ENCODE data around the gene TTYH3. TPM values are rescaled to one million over a fixed set of nuclear protein-coding genes. Genes with fewer than 3 reads are reported as not detected.

The TTYH3 gene
- total RNA-seq, 1 experiment from 2014 or later, result 25.0 TPM

GRCh38 chr7:2688409-2689342, 56.9 kb downstream of the TTYH3 start:
- no peaks in the 10 kb centered on the region for H3K4me1 ChIP-seq (ENCODE audit: insufficient read depth, low read length)
- H3K27me3 ChIP-seq (ENCODE audit: low read length), result peaks cover 16% of the 10 kb centered on the region
- BruUV-seq (replicated peaks), result no TSS peak
- 0 out of 2 replicates have a peak overlapping the region, but pooled peaks have one; percentile 22 for H3K4me2 ChIP-seq (ENCODE audit: low read length)
- intact Hi-C loops (cut with micrococcal nuclease), result no loop called here
- POLR2A ChIA-PET (ENCODE audit: unreplicated experiment), result no interaction called here
- no peaks in the 10 kb centered on the region for H3F3A ChIP-seq (ENCODE audit: low read length, unreplicated experiment)
- CTCF ChIA-PET, result no interaction called here
- DNase-seq (no peak), ATAC-seq (peak; percentile 31; the same call in 1 of the 2 replicates)
- H3K9ac ChIP-seq (ENCODE audit: low read length), result no peak overlapping the region
- H4K20me1 ChIP-seq (ENCODE audit: low read length), result no peaks in the 10 kb centered on the region
- H3K27ac ChIP-seq (ENCODE audit: low read length), result no peak overlapping the region
- no peak overlapping the region for H3K4me3 ChIP-seq (ENCODE audit: low read length)
- no peak overlapping the region for H2AFZ ChIP-seq (ENCODE audit: low read length)
- H3K9me2 ChIP-seq (replicated peaks; ENCODE audit: low read length), result no peaks in the 10 kb centered on the region
- H3K9me3 ChIP-seq (ENCODE audit: low read length), result no peaks in the 10 kb centered on the region
- no peak for TF ChIP-seq EZH2 (IDR thresholded peaks at IDR 0.05; ENCODE audit: low read length, unreplicated experiment)
- TF ChIP-seq EZH2phosphoT487 (IDR thresholded peaks at IDR 0.05; ENCODE audit: borderline replicate concordance, low read length), result 0 out of 2 replicates have a peak, but pooled peaks have one; percentile 37
- no peaks in the 10 kb centered on the region for H3K36me3 ChIP-seq (ENCODE audit: low read depth, low read length)
- H3K79me2 ChIP-seq (ENCODE audit: low read length), result no peaks in the 10 kb centered on the region

GRCh38 chr7:2689343-2689847, 57.6 kb downstream of the TTYH3 start:
- no peak for TF ChIP-seq EZH2phosphoT487 (IDR thresholded peaks at IDR 0.05; ENCODE audit: borderline replicate concordance, low read length)
- no peak for TF ChIP-seq EZH2 (IDR thresholded peaks at IDR 0.05; ENCODE audit: low read length, unreplicated experiment)
- no peak for TF ChIP-seq CTCF (conservative IDR thresholded peaks at IDR 0.05; ENCODE audit: low read depth, low read length)
- no TSS peak for BruUV-seq (replicated peaks)
- H3K4me2 ChIP-seq (ENCODE audit: low read length), result no peak overlapping the region

GRCh38 chr7:2689951-2690705, 58.3 kb downstream of the TTYH3 start:
- intact Hi-C loops (cut with micrococcal nuclease), result no loop called here

More at GRCh38 chr7:2689343-2689847, 57.6 kb downstream of the TTYH3 start:
- H3F3A ChIP-seq (ENCODE audit: low read length, unreplicated experiment), result no peaks in the 10 kb centered on the region
- H2AFZ ChIP-seq (ENCODE audit: low read length), result no peak overlapping the region
- ChIA-PET CTCF (interaction anchor here (0.7 kb wide), 1 partner anchor 178 kb away, joined by 3 read pairs; no protein-coding TSS in a partner anchor), POLR2A (ENCODE audit: unreplicated experiment) (no interaction called here)
- H3K36me3 ChIP-seq (ENCODE audit: low read depth, low read length), result no peaks in the 10 kb centered on the region
- no peaks in the 10 kb centered on the region for H3K4me1 ChIP-seq (ENCODE audit: insufficient read depth, low read length)
- no peaks in the 10 kb centered on the region for H3K79me2 ChIP-seq (ENCODE audit: low read length)
- peaks cover 16% of the 10 kb centered on the region for H3K27me3 ChIP-seq (ENCODE audit: low read length)
- DNase-seq, result no peak
- intact Hi-C loops (cut with micrococcal nuclease), result no loop called here
- H3K9me3 ChIP-seq (ENCODE audit: low read length), result no peaks in the 10 kb centered on the region
- ATAC-seq, result no peak
- H4K20me1 ChIP-seq (ENCODE audit: low read length), result no peaks in the 10 kb centered on the region
- H3K4me3 ChIP-seq (ENCODE audit: low read length), result no peak overlapping the region
- no peaks in the 10 kb centered on the region for H3K9me2 ChIP-seq (replicated peaks; ENCODE audit: low read length)
- no peak overlapping the region for H3K27ac ChIP-seq (ENCODE audit: low read length)
- no peak overlapping the region for H3K9ac ChIP-seq (ENCODE audit: low read length)

More at GRCh38 chr7:2689951-2690705, 58.3 kb downstream of the TTYH3 start:
- Histone ChIP-seq H3K79me2 (ENCODE audit: low read length) (no peaks in the 10 kb centered on the region), H3K27ac (ENCODE audit: low read length) (no peak overlapping the region), H3K27me3 (ENCODE audit: low read length) (peaks cover 16% of the 10 kb centered on the region), H3F3A (ENCODE audit: low read length, unreplicated experiment) (no peaks in the 10 kb centered on the region), H3K9me3 (ENCODE audit: low read length) (no peaks in the 10 kb centered on the region), H3K9me2 (replicated peaks; ENCODE audit: low read length) (no peaks in the 10 kb centered on the region), H3K9ac (ENCODE audit: low read length) (no peak overlapping the region), H3K4me2 (ENCODE audit: low read length) (no peak overlapping the region), H4K20me1 (ENCODE audit: low read length) (no peaks in the 10 kb centered on the region), H3K4me1 (ENCODE audit: insufficient read depth, low read length) (no peaks in the 10 kb centered on the region), H2AFZ (ENCODE audit: low read length) (no peak overlapping the region), H3K4me3 (ENCODE audit: low read length) (no peak overlapping the region), H3K36me3 (ENCODE audit: low read depth, low read length) (no peaks in the 10 kb centered on the region)
- TF ChIP-seq EZH2 (IDR thresholded peaks at IDR 0.05; ENCODE audit: low read length, unreplicated experiment) (no peak), CTCF (conservative IDR thresholded peaks at IDR 0.05; ENCODE audit: low read depth, low read length) (no peak), EZH2phosphoT487 (IDR thresholded peaks at IDR 0.05; ENCODE audit: borderline replicate concordance, low read length) (no peak)
- POLR2A ChIA-PET (ENCODE audit: unreplicated experiment), result no interaction called here
- BruUV-seq (replicated peaks), result no TSS peak
- ATAC-seq (no peak), DNase-seq (no peak)
- CTCF ChIA-PET, result interaction anchor here (0.7 kb wide), 1 partner anchor 177 kb away, joined by 3 read pairs; no protein-coding TSS in a partner anchor
